Muscle layer of duodenum (tissue), 2 donors: ENCODE results near the gene PACC1.

ENCODE experiments used
- H3K27ac ChIP-seq: one replicate; pipeline ENCODE4 v1.7.0; 2013; ENCODE audit warnings: mild to moderate bottlenecking, low read length
- H3K27me3 ChIP-seq: one replicate; pipeline ENCODE4 v1.7.0; 2013; ENCODE audit warnings: low read depth, mild to moderate bottlenecking, control low read depth, low read length
- H3K36me3 ChIP-seq, 2 donors: one replicate each; pipeline ENCODE4 v1.7.0; 2013; ENCODE audit warnings: low read length in 2 of 2, control low read depth in 1 of 2, mild to moderate bottlenecking in 1 of 2; ENCODE audit not compliant: insufficient read depth in 2 of 2, control insufficient read depth in 1 of 2
- H3K4me1 ChIP-seq, 2 donors: one replicate each; pipeline ENCODE4 v1.7.0; 2013; ENCODE audit warnings: low read length in 2 of 2, mild to moderate bottlenecking in 2 of 2, control low read depth in 1 of 2, moderate library complexity in 1 of 2; ENCODE audit not compliant: insufficient read depth in 2 of 2, control insufficient read depth in 1 of 2
- H3K4me3 ChIP-seq, 2 donors: one replicate each; pipeline ENCODE4 v1.7.0; 2013; ENCODE audit warnings: low read length in 2 of 2, low read depth in 1 of 2, mild to moderate bottlenecking in 1 of 2
- H3K9me3 ChIP-seq, 2 donors: one replicate each; pipeline ENCODE4 v1.7.0; 2013; ENCODE audit warnings: low read length in 2 of 2, control low read depth in 1 of 2, mild to moderate bottlenecking in 1 of 2; ENCODE audit not compliant: control insufficient read depth in 1 of 2
- donor health status: healthy.

PACC1 gene

DNA sequence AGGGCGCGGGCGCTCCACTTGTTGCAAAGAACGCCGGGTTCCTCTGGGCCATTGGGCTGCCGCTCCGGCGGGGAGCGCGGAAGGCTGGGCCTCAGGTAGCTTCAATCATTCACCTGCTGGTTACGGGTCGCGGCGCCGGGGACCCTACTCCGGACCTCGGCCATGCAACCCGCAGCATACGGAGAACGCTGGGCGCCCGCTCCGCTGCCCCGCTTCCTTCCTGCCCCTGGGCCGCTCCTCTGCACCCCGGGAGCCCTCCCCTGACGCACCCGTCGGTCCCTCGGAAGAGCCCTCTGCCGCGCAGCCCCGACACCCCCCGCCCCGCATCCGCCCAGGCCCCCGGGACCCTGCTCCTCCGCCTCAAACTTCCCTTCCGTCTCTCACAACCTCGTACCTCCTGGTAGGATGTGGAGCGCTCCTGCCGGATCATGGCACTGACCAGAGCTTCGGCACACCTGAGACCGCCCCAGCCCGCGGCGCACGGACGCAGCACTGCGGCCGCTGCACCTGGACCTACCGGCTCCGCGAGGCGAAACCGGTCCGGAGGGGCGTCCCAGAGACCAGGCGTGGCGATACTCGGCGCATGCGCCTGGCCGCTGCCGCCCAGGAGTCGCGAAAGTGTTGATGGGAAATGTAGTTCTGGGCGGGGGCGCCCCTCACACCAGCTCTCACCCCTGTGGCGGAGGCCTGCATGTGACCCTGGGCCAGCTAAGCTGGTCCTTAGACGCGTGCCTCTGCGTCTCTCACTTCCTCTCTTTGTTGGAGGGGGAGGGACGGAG is at the start of gene PACC1:
Gene PACC1, minus strand, starts transcription at position 559 of the 779 bp plus-strand sequence. Its CDS starts 129 bp downstream, at position 430.
- Histone ChIP-seq H3K4me1 (peaks cover 0 to 11% of the 10 kb centered on the region in 2 donors), H3K27me3 (no peaks in the 10 kb centered on the region), H3K36me3 (peaks cover 0 to 12% of the 10 kb centered on the region in 2 donors), H3K9me3 (no peaks in the 10 kb centered on the region), H3K4me3 (peak within 1 kb of the TSS; percentile 75 to 92), H3K27ac (peak within 1 kb of the TSS; percentile 40)

DNA sequence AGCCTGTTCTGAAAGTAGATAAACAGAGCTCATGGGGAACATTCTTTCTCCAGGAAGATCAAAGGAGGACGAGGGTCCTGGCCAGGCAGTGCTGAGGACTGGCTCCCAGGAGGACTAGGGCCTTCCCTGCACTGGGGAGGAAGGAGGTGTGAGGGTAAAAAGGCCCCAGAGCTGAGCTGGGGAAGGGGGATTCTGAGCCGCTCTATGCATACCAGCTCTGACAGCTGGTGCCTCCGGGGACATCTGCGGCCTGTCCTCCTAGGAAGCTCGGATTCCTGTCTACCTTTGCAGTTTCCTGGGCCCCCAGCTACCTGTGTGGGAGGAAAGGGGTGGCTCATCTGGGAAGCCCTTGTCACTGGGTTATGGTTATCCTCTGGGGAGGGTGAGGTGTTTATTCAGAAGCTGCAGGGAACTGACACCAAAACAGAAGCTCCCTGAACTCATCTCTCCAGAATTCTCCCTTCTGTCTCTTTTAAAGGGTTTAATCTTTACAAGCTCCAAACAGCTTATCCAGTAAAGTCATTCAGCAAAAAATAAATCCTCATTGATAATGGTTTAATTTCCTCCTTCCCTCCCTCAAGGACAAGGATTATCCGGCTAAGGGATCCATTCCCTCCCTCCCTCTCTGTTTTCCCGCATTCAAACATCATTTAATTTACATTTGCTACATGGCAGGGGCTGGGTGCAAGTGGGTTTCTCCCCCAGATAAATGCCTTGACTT is 49.0 kb upstream of the PACC1 start:
- Histone ChIP-seq H3K36me3 (no peaks in the 10 kb centered on the region), H3K27me3 (no peaks in the 10 kb centered on the region), H3K9me3 (no peaks in the 10 kb centered on the region), H3K4me3 (no peak overlapping the region), H3K27ac (no peak overlapping the region), H3K4me1 (no peaks in the 10 kb centered on the region)

DNA sequence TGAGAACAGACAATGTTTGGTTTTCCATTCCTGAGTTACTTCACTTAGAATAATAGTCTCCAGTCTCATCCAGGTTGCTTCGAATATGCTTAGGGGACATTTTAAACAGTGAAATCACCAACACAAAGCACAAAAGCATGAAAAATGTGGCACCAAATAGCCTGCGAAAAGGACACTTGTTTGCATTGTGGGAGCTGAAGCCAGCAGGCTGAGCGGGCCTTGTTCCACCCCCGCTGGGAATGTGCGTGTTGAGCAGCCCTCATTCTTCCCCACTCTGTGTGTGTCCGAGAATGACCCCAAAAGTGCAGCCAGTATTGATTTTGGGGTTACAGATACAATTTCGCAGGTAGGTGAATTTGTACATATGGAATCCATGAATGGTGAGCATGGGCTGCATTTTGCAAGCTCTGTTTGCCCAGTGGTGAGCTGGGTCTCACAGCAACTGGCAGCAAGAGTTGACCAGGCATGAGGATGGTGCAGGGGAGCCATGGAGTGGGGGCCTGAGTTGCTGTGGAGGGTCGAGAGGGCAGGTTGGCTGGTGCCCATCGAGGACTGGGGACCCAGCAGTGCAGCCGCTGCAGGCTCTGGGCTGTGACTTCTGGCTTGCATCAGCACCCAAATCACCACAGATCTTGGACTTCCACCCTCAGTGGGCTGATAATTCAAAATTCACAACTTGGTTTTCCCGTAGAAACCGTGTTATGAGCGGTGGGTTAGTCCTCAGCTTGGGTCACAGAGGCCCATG is 47.4 kb upstream of the PACC1 start:
- H3K9me3 ChIP-seq: peaks cover 0 to 3% of the 10 kb centered on the region in 2 donors
- no peak overlapping the region for H3K27ac ChIP-seq
- no peaks in the 10 kb centered on the region for H3K4me1 ChIP-seq
- no peaks in the 10 kb centered on the region for H3K27me3 ChIP-seq
- no peaks in the 10 kb centered on the region for H3K36me3 ChIP-seq
- no peak overlapping the region for H3K4me3 ChIP-seq

DNA sequence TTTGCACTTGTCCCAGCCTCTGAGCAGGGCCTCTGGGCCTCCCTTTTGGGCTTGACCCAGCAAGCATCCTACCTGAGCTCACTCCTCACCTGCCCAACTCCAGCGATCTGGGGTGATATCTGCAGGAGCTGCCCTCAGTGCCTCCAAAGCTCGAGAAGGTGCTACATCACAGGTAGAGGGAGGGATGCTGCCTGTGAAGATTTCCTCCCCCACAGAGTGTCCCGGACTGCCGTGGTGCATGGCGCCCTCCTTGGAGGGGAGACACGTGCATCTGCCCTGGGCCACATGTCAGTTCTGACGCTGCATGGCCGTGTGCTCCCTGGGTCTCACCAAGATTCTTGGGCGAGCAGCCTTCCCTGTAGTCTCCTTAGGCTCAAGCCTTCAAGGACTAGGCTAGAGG is 45.7 kb upstream of the PACC1 start:
- Histone ChIP-seq H3K27me3 (no peaks in the 10 kb centered on the region), H3K4me1 (peaks cover 0 to 3% of the 10 kb centered on the region in 2 donors), H3K4me3 (no peak overlapping the region), H3K9me3 (peaks cover 0 to 3% of the 10 kb centered on the region in 2 donors), H3K27ac (no peak overlapping the region), H3K36me3 (no peaks in the 10 kb centered on the region)

DNA sequence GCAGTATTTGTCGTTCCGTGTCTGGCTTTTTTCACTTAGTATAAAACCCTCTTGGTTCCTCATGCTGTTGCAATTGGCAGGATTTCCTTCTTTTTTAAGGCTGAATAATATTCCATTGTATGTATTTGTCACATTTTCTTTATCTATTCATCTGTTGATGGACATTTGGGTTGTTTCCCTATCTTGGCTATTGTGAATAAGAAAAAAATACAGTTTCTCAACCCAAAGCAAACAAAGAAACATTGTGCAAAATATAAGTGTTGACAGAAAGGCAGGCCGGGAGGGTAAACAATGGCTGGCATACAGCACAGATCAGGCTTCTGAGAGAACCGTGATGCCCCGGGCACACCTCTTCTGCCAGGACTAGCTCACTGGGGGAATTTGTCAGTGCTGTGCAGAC is 45.0 kb upstream of the PACC1 start:
- H3K4me1 ChIP-seq: peaks cover 0 to 3% of the 10 kb centered on the region in 2 donors
- no peaks in the 10 kb centered on the region for H3K36me3 ChIP-seq
- H3K27ac ChIP-seq: no peak overlapping the region
- H3K27me3 ChIP-seq: no peaks in the 10 kb centered on the region
- H3K9me3 ChIP-seq: peaks cover 0 to 3% of the 10 kb centered on the region in 2 donors
- no peak overlapping the region for H3K4me3 ChIP-seq

DNA sequence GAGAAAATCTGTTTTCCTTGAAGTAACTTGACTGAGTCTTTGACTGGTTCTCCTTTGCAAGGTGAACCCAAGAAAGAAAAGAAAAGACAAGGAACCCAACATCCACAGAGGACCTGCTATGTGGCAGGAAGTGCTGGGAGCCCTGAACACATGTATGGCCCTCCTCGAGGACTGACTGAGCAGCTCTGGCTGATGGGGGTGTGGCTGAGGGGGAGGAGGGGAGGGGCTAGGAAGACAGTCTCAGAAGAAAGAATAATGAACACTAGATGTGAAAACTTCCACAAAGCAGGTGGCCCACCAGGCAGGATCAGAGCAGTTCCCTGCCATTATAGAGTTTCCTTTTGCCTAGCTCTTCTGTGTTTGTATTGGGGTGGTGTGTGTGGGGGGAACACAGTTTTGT is 44.1 kb upstream of the PACC1 start:
- Histone ChIP-seq H3K9me3 (peaks cover 0 to 3% of the 10 kb centered on the region in 2 donors), H3K27ac (no peak overlapping the region), H3K27me3 (no peaks in the 10 kb centered on the region), H3K4me3 (no peak overlapping the region), H3K4me1 (peaks cover 0 to 5% of the 10 kb centered on the region in 2 donors), H3K36me3 (no peaks in the 10 kb centered on the region)

DNA sequence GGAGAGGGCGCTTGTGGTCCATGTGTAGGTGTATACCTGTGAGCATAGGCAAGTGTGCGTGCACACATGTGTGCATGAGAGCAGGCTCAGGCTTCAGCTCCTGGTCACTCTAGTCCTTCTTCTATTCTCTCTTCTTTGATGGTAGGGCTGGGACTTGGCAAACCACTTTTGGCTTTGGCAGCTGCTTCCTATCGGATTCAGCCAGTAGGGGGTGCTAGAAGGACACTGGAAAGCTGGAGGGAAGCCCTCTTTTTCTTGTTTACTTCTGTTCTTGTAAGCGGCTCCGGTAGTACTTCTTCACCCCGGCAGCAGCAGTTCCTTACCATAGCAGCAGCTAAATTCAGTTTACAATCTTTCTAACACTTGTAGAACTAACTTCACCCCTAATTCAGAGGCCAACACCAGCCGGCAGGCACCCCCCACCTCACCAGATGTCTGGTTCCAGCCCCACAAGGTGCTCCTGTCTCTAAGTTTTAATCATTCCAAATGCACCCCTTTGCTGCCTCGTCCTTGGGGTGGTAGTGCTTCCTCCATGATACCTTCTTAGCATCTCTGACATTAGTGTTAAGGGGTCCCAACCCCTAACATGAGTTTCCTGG is 43.2 kb upstream of the PACC1 start:
- no peak overlapping the region for H3K27ac ChIP-seq
- H3K9me3 ChIP-seq: peaks cover 0 to 3% of the 10 kb centered on the region in 2 donors
- no peaks in the 10 kb centered on the region for H3K27me3 ChIP-seq
- H3K4me1 ChIP-seq: peaks cover 0 to 15% of the 10 kb centered on the region in 2 donors
- no peak overlapping the region for H3K4me3 ChIP-seq
- H3K36me3 ChIP-seq: no peaks in the 10 kb centered on the region

DNA sequence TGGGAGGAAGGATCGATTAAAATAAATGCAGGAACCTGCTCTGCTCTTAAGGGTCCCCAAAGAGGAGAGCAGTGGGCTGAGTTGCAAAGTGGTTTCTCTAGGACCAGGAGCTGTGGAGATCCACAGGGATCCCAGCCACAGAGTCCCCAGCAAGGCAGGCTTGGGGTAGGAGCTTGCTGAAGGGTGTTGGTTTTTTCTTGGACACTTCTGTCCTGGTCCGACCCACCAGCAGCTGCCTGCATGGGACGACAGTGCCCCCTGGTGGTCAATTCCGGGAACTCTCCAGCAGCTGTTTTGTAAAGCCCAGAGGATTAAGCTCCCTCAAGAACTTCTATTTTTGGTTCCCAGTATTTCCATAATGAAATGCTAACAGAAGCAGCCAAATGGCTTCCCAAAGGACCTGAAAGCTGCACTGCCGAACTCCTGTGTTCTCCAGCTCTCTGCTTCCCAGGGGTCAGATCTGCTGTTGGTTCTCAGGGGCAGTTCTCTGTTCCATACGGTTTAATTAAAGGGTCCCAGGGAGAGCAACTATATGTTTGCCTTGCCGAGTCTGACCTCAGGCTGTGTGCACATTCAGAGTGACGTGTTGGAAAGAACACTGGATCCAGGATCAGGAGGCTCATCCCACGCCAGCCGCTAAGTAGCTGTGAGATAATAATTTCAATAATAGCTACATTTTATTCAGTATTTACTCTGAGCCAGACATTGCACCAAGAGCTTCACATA is 41.3 kb upstream of the PACC1 start:
- Histone ChIP-seq H3K4me1 (peaks cover 0 to 24% of the 10 kb centered on the region in 2 donors), H3K4me3 (peak overlapping the region in 1 of 2 donors; percentile 12), H3K36me3 (no peaks in the 10 kb centered on the region), H3K27ac (peak overlapping the region; percentile 30), H3K27me3 (no peaks in the 10 kb centered on the region), H3K9me3 (peaks cover 0 to 3% of the 10 kb centered on the region in 2 donors)

DNA sequence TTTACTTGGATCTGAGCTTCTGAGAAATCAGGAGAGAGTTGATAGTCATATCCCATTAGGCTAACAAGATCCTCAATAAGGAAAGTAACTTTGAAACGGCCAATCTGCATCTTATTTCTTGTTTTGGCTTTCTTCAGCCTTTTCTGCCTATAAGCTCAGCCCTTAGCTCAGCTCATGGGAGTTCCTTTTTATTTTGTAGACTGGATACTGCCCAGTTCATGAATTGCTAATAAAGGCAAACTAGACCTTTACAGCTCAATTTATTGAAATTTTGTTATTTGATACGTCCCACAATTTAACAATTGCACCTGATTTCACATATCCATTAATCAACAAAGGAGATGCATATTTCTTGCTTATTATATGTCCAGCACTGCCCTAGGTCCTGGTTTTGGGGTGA is 40.7 kb upstream of the PACC1 start:
- H3K27me3 ChIP-seq: no peaks in the 10 kb centered on the region
- peaks cover 0 to 24% of the 10 kb centered on the region in 2 donors for H3K4me1 ChIP-seq
- H3K27ac ChIP-seq: no peak overlapping the region
- no peaks in the 10 kb centered on the region for H3K36me3 ChIP-seq
- peaks cover 0 to 3% of the 10 kb centered on the region in 2 donors for H3K9me3 ChIP-seq
- H3K4me3 ChIP-seq: no peak overlapping the region

DNA sequence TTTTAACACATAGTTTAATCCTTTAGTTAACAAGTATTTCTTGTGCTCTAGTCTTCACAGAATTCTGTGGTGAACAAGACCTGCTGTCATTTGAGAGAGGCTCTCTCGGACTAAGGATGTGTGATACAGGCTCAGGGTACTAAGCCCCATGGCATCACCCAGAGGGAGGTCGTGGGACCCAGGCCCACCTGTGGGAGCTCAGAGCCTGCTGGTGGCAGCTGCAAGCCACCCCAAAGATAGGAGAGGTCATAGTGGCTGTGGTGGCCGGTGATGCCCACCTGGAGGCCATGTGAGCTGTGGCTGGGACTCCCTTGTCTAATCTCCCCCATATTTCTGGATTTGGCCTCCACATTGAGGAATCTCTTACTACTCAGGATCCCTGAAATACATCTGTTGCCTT is 40.1 kb upstream of the PACC1 start:
- Histone ChIP-seq H3K36me3 (no peaks in the 10 kb centered on the region), H3K9me3 (peaks cover 0 to 3% of the 10 kb centered on the region in 2 donors), H3K4me3 (no peak overlapping the region), H3K27me3 (no peaks in the 10 kb centered on the region), H3K27ac (no peak overlapping the region), H3K4me1 (peaks cover 0 to 24% of the 10 kb centered on the region in 2 donors)
